CD4-positive, alpha-beta T cell treated with Interferon alpha-2 for 1 hour (primary cell): Measurements from ENCODE around the gene PDK1.

ENCODE experiments used
- DNase-seq, 2 donors: peaks; one replicate each; pipeline ENCODE4 v3.0.0-alpha.2; 2020 to 2022

PDK1 gene

GRCh38 chr2:172600557-172601008 lies 44.7 kb downstream of the PDK1 start:
- no peak for DNase-seq

- no peak for DNase-seq
Observed at GRCh38 chr2:172606285-172606684, 50.4 kb downstream of the PDK1 start.

GRCh38 chr2:172607379-172607928 lies 51.6 kb downstream of the PDK1 start:
- DNase-seq: no peak

- DNase-seq: no peak
Observed at GRCh38 chr2:172609488-172609887, 53.6 kb downstream of the PDK1 start.

- DNase-seq: no peak
Observed at GRCh38 chr2:172612051-172612450, 56.2 kb downstream of the PDK1 start.

- DNase-seq: no peak
Observed at GRCh38 chr2:172613040-172613439, 57.1 kb downstream of the PDK1 start.

GRCh38 chr2:172613615-172614231 lies 57.8 kb downstream of the PDK1 start:
- DNase-seq: no peak

- no peak for DNase-seq
Observed at GRCh38 chr2:172614932-172615331, 59.0 kb downstream of the PDK1 start.

GRCh38 chr2:172615727-172616261 lies 59.9 kb downstream of the PDK1 start:
- no peak for DNase-seq

- no peak for DNase-seq
Observed at GRCh38 chr2:172617115-172617514, 61.2 kb downstream of the PDK1 start.

- no peak for DNase-seq
Observed at GRCh38 chr2:172623249-172623965, 67.5 kb downstream of the PDK1 start.

- DNase-seq: no peak
Observed at GRCh38 chr2:172624996-172625395, 69.1 kb downstream of the PDK1 start.

- DNase-seq: no peak
Observed at GRCh38 chr2:172627181-172627580, 71.3 kb downstream of the PDK1 start.

- DNase-seq: no peak
Observed at GRCh38 chr2:172628085-172628484, 72.2 kb downstream of the PDK1 start.

- DNase-seq: no peak
Observed at GRCh38 chr2:172629586-172629985, 73.7 kb downstream of the PDK1 start.

GRCh38 chr2:172630181-172630580 lies 74.3 kb downstream of the PDK1 start:
- no peak for DNase-seq

GRCh38 chr2:172634477-172634876 lies 78.6 kb downstream of the PDK1 start:
- DNase-seq: no peak

- DNase-seq: no peak
Observed at GRCh38 chr2:172635548-172635947, 79.7 kb downstream of the PDK1 start.

- DNase-seq: no peak
Observed at GRCh38 chr2:172639256-172639655, 83.4 kb downstream of the PDK1 start.

- no peak for DNase-seq
Observed at GRCh38 chr2:172639823-172640222, 83.9 kb downstream of the PDK1 start.

- no peak for DNase-seq
Observed at GRCh38 chr2:172640389-172640788, 84.5 kb downstream of the PDK1 start.

GRCh38 chr2:172642301-172643020 lies 86.6 kb downstream of the PDK1 start:
- no peak for DNase-seq

- DNase-seq: no peak
Observed at GRCh38 chr2:172643142-172643541, 87.3 kb downstream of the PDK1 start.
